Activated CD8-positive, alpha-beta T cell treated with anti-CD3 and anti-CD28 coated beads for 36 hours (primary cell): ENCODE data around the gene SAP25. TPM values are rescaled to one million over a fixed set of nuclear protein-coding genes. Genes with fewer than 3 reads are reported as not detected.

ENCODE experiments used
- ATAC-seq: fragments of 200-7000 bp; cut with Tn5 transposase; one replicate; pipeline ENCODE4 v1.10.0; 2021; ENCODE audit warnings: mild to moderate bottlenecking, moderate library complexity
- CTCF ChIA-PET: fragments of 350-600 bp; sonication (Branson Sonifier 250); formaldehyde crosslinking; loops from one replicate; lab custom pipeline; 2021; ENCODE audit warnings: antibody characterized with exemption; lab: Charles Lee
- POLR2A ChIA-PET: fragments of 350-600 bp; sonication (Branson Sonifier 250); formaldehyde crosslinking; loops from one replicate; lab custom pipeline; 2021; ENCODE audit warnings: antibody characterized with exemption; lab: Charles Lee
- DNase-seq: peaks from one replicate; pipeline ENCODE4 v3.0.0-alpha.2; 2020
- H3K27ac Mint-ChIP-seq: one replicate; pipeline ENCODE4 v1.8.0; 2021; ENCODE audit warnings: mild to moderate bottlenecking, mixed read lengths
- H3K27me3 Mint-ChIP-seq: one replicate; pipeline ENCODE4 v1.8.0; 2021; ENCODE audit warnings: mixed read lengths
- H3K36me3 Mint-ChIP-seq: one replicate; pipeline ENCODE4 v1.8.0; 2021; ENCODE audit warnings: low read depth, mixed read lengths
- H3K4me1 Mint-ChIP-seq: one replicate; pipeline ENCODE4 v1.8.0; 2021; ENCODE audit warnings: low read depth, mixed read lengths
- H3K4me3 Mint-ChIP-seq: one replicate; pipeline ENCODE4 v1.8.0; 2021; ENCODE audit warnings: mild to moderate bottlenecking, moderate library complexity, mixed read lengths
- H3K9me3 Mint-ChIP-seq: one replicate; pipeline ENCODE4 v1.8.0; 2021; ENCODE audit warnings: mixed read lengths
- intact Hi-C: fragments of 100-400 bp; cut with micrococcal nuclease; formaldehyde crosslinking; loops from one replicate; pipeline ENCODE4 v1.10.0; 2022
- total RNA-seq, 2 experiments: library from RNA; stranded (reverse); gene quantifications; one replicate each; pipeline ENCODE4 v1.2.3, GENCODE V29; 2021
- TF ChIP-seq, protein P1 (sequence below): fragments of 200-600 bp; IDR thresholded peaks from one replicate; pipeline ENCODE4 v1.8.0; 2022; ENCODE audit warnings: antibody characterized with exemption, mild to moderate bottlenecking

The SAP25 gene
- total RNA-seq, 2 experiments from 2014 or later = 9.9 to 12.8 TPM

DNA sequence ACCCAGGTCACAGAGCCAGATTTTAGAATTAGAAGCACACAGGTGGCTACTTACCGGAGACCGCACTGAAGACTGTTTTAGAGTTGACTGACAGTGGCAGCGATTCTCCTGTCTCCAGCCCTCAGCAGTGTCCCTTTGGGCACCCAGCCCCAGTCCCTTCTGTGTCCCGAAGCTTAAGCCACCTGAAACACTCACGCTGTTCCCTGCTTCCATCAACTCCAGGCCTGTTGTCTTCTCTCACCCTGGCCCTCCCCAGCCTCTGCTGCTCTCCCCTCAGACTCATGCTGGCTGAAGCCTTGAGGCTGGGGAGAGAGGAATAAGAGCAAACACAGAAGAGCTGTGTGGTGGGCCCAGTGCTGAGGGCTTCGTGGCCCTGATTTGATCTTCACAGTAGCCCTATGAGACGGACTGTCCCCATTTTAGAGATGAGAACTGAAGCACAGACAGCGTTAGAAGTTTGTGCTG, 10.6 kb downstream of the SAP25 start:
- no peak for DNase-seq
- POLR2A ChIA-PET = interaction anchor here (1.2 to 2.6 kb wide), 3 partner anchors 17 to 85 kb away, joined by 3 to 7 read pairs (median 4); no protein-coding TSS in a partner anchor
- H3K4me3 Mint-ChIP-seq = no peak overlapping the region
- ATAC-seq = no peak
- peaks cover 21% of the 10 kb centered on the region for H3K4me1 Mint-ChIP-seq
- no peak overlapping the region for H3K27ac Mint-ChIP-seq
- peaks cover 25% of the 10 kb centered on the region for H3K36me3 Mint-ChIP-seq
- CTCF ChIA-PET = interaction anchor here (1.3 to 4.7 kb wide), 19 partner anchors 9 to 162 kb away, joined by 3 to 39 read pairs (median 6); partner anchors contain the start of genes FBXO24, LRCH4, MOSPD3 and TSC22D4
- H3K9me3 Mint-ChIP-seq = no peaks in the 10 kb centered on the region
- TF ChIP-seq, protein P1, sequence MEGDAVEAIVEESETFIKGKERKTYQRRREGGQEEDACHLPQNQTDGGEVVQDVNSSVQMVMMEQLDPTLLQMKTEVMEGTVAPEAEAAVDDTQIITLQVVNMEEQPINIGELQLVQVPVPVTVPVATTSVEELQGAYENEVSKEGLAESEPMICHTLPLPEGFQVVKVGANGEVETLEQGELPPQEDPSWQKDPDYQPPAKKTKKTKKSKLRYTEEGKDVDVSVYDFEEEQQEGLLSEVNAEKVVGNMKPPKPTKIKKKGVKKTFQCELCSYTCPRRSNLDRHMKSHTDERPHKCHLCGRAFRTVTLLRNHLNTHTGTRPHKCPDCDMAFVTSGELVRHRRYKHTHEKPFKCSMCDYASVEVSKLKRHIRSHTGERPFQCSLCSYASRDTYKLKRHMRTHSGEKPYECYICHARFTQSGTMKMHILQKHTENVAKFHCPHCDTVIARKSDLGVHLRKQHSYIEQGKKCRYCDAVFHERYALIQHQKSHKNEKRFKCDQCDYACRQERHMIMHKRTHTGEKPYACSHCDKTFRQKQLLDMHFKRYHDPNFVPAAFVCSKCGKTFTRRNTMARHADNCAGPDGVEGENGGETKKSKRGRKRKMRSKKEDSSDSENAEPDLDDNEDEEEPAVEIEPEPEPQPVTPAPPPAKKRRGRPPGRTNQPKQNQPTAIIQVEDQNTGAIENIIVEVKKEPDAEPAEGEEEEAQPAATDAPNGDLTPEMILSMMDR = no peak
- H3K27me3 Mint-ChIP-seq = no peaks in the 10 kb centered on the region
- intact Hi-C loops = no loop called here

DNA sequence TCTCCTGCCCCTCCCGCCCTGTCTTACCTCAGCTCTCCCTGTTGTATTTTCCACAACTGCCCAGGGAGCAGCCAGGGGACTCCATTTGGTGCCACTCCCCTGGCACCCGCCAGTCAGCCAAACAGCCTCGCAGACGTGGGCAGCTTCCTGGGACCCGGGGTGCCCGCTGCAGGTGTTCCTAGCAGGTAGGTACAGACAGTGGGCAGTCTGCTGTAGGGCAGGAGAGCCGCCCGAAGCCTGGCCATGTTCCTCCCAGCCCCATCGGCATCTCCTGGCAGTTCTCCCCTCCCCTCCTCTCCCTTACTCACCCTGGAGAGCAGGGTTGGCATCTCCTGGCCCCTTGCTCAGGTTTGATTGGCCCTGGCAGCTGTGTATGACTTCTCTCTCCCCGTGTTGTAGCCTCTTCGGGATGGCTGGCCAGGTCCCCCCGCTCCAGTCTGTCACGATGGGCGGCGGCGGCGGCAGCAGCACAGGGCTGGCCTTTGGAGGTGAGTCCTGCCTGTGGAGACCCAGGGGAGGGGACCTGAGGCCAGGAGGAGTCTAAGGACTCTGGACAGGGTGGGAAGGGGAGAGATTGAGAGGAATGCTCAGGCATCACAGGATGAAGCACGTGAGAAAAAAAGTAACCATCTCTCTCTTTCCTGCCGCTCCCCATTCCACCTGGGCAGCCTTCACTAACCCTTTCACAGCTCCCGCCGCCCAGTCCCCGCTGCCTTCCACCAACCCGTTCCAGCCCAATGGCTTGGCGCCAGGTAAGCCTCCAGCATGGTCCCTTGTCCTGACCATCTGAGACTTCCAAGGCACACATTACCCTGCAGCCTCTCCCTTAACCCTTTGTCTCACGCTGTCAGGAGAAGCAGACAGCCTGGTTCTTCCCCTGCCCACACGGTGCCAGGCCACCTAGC, 11.3 kb downstream of the SAP25 start:
- ATAC-seq = no peak
- CTCF ChIA-PET = interaction anchor here (1.1 to 8.2 kb wide), 9 partner anchors 14 to 163 kb away, joined by 3 to 92 read pairs (median 25); partner anchors contain the start of genes FBXO24, LRCH4, NYAP1 and TSC22D4
- H3K27ac Mint-ChIP-seq = no peak overlapping the region
- H3K4me3 Mint-ChIP-seq = no peak overlapping the region
- TF ChIP-seq, protein P1 = no peak
- intact Hi-C loops = no loop called here
- H3K9me3 Mint-ChIP-seq = no peaks in the 10 kb centered on the region
- POLR2A ChIA-PET = interaction anchor here (1.6 kb wide), 1 partner anchor 85 kb away, joined by 3 read pairs; no protein-coding TSS in a partner anchor
- peaks cover 14% of the 10 kb centered on the region for H3K4me1 Mint-ChIP-seq
- no peak for DNase-seq
- no peaks in the 10 kb centered on the region for H3K27me3 Mint-ChIP-seq
- H3K36me3 Mint-ChIP-seq = peaks cover 25% of the 10 kb centered on the region

DNA sequence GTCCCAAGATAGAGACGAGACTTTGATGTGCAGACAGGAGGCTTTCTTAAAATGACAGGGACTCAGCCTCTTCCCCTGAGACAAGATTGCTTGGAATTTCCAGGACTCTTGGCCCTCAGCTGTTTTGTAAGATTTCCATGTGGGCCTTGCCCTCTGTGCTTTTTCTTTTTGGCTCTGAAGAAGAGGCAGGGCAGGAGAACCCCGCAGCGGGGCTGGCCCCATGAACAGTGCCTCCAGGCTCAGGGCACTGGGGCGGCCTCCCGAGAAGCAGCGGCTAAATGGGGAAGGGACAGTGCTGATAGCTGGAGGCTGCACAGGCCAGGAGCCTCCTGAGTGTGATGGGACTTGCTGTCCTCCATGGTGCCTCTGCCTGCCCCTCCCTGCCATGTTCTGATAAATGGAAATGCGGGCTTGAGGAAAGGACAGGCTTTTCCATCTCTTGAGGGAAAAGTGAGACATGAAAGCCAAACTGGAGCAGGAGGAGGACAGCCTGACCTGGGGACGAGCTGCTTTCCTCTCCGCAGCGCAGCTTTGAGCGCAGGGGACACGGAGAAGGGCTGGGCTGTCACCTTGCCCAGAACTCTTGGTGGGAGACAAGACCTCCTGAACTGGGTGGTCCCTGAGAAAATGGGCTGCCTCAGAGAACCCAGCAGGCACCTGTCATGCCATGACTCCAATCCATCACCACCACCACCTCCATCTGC, 12.1 kb downstream of the SAP25 start:
- intact Hi-C loops = no loop called here
- CTCF ChIA-PET = interaction anchor here (0.9 to 8.2 kb wide), 10 partner anchors 15 to 164 kb away, joined by 3 to 92 read pairs (median 27); partner anchors contain the start of genes AGFG2, FBXO24, LRCH4 and NYAP1
- no peak for DNase-seq
- TF ChIP-seq, protein P1 = no peak
- Mint-ChIP-seq H3K27ac (no peak overlapping the region), H3K36me3 (peaks cover 30% of the 10 kb centered on the region), H3K9me3 (no peaks in the 10 kb centered on the region), H3K4me1 (peaks cover 14% of the 10 kb centered on the region), H3K27me3 (no peaks in the 10 kb centered on the region), H3K4me3 (no peak overlapping the region)
- no peak for ATAC-seq
- POLR2A ChIA-PET = no interaction called here

DNA sequence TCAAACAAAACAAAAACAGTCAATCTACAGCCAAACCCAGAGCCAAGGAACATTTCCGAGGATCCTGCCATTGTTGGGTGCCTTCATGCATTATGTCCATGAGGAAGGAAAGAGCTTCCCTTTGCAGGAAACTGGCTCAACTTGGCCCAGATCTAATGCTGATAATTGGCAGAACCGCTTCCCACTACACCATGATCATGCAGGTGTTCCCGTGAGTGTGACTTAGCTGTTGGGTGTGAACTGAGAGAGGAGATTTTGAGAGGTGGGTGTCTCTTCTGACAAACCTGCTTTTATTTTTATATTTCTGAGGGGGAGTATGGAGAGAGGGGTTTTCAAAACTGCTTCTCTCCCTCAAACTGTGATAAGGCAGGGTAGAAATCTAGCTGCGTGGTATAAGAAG, 14.6 kb downstream of the SAP25 start:
- TF ChIP-seq, protein P1 = no peak
- Mint-ChIP-seq H3K9me3 (no peaks in the 10 kb centered on the region), H3K4me3 (no peak overlapping the region), H3K27me3 (no peaks in the 10 kb centered on the region), H3K27ac (peak overlapping the region; percentile 52), H3K4me1 (peaks cover 19% of the 10 kb centered on the region), H3K36me3 (peaks cover 42% of the 10 kb centered on the region)
- intact Hi-C loops = no loop called here
- CTCF ChIA-PET = interaction anchor here (0.7 to 8.2 kb wide), 34 partner anchors 10 to 146 kb away, joined by 3 to 92 read pairs (median 5); partner anchors contain the start of genes FBXO24, LRCH4, MOSPD3 and NYAP1
- POLR2A ChIA-PET = interaction anchor here (0.8 to 1.9 kb wide), 6 partner anchors 9 to 76 kb away, joined by 3 to 7 read pairs (median 4); partner anchors contain the start of gene NYAP1
- no peak for DNase-seq
- no peak for ATAC-seq
